Measurements from ENCODE around the gene SPTY2D1.

The SPTY2D1 gene

DNA sequence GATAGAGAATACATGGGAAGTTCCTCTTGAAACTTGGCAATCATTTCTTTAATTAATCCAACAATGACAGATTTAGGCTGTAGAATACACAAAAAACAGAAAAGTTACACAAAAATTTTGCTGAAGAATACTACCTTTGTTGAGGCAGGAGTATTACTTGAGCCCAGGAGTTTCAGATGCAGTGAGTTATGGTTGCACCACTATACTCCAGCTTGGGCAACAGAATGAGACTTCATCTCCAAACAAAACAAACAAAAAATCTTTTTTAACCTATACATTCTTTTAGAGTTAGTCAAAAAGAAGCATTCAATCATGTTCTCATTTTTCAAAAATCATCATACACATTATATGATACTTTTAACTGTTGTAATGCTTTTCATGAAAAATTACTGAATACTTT lies 67.7 kb downstream of the SPTY2D1 start:
- in situ Hi-C loops (cut with MboI; ENCODE audit: low sequenced_read_pairs), result no loop called here

DNA sequence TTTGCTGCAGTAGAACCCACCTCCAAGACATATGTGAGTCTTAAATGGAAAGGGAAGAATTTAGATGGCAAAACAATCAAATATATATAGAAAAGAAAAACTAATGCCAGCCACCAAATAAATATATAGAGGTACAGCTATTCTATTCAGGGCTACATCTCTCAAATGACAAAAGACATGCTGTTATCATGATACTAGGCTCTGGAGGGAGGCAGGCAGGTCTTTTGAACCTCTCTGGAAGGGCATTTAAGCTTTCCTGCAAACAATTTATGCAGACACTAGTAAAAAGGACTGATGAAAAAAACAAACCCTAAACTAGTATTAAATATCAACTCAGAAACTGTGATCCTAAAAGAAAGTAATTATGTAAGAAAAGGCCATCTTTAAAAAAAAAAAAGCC lies 70.0 kb downstream of the SPTY2D1 start:
- in situ Hi-C loops (cut with MboI; ENCODE audit: low sequenced_read_pairs), result no loop called here

DNA sequence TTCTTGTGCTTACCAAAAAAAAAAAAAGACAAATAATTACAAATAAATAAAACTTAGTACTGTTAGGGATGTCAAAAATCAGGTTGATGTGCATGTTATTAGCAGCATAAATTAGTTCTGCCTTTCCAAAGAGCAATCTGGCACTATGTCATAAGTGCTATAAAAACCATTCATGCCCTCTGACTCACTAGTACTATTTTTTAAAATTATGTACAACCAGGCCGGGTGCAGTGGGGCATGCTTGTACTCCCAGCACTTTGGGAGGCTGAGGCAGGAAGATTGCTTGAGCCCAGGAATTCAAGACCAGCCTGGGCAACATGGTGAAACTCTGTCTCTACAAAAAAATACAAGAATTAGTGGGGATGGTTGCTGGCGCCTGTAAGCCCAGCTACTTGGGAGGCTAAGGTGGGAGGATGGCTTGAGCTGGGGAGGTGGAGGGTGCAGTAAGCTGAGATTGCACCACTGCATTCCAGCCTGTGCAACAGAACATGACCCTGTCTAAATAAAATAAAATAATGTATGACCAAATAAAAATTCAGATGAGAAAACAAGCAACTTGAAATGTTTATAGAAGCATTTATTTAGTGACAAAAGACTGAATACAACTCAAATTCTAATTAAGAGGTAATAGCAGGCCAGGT lies 70.9 kb downstream of the SPTY2D1 start:
- in situ Hi-C loops (cut with MboI; ENCODE audit: low sequenced_read_pairs), result no loop called here

Data from HL-60/S4 (cell line).